Panc1 (cell line): ENCODE results near the gene ITGB8. TPM values are rescaled to one million over a fixed set of nuclear protein-coding genes. Genes with fewer than 3 reads are reported as not detected.

Source experiments
- ATAC-seq: fragments of 200-7000 bp; cut with Tn5 transposase; 2 replicates; pipeline ENCODE4 v1.9.1; 2020; ENCODE audit warnings: mild to moderate bottlenecking, moderate library complexity
- BruUV-seq: library from RNA; stranded (reverse); fragments of 400-500 nt; replicated peaks from 2 replicates; lab custom pipeline; 2021; lab: Mats Ljungman, UMichigan
- CTCF ChIA-PET: fragments of 300-600 bp; sonication (Branson Sonifier 250); formaldehyde crosslinking; loops from one replicate; lab custom pipeline; 2022; ENCODE audit warnings: antibody characterized with exemption; lab: Charles Lee
- POLR2A ChIA-PET: fragments of 300-600 bp; sonication (Branson Sonifier 250); formaldehyde crosslinking; loops from one replicate; lab custom pipeline; 2022; ENCODE audit warnings: antibody characterized with exemption; lab: Charles Lee
- DNase-seq: peaks from one replicate; pipeline ENCODE4 v3.0.0-alpha.2; 2010; ENCODE audit warnings: low read depth, low spot score
- H3K27ac ChIP-seq: 2 replicates; pipeline ENCODE4 v1.5.1; 2011; ENCODE audit warnings: mild to moderate bottlenecking, low read length, inconsistent platforms
- H3K27me3 ChIP-seq: fragments of 200-500 bp; sonication (Bioruptor generic); 2 replicates; pipeline ENCODE4 v1.6.0; 2014; ENCODE audit warnings: low read length, inconsistent platforms; ENCODE audit not compliant: control insufficient read depth, insufficient read depth
- H3K36me3 ChIP-seq: fragments of 200-500 bp; sonication (Bioruptor generic); 2 replicates; pipeline ENCODE4 v1.5.1; 2014; ENCODE audit warnings: inconsistent platforms, mild to moderate bottlenecking, low read length, moderate library complexity; ENCODE audit not compliant: control insufficient read depth, insufficient read depth
- H3K4me1 ChIP-seq: 2 replicates; pipeline ENCODE4 v1.5.1; 2011; ENCODE audit warnings: inconsistent platforms, mild to moderate bottlenecking, low read length, moderate library complexity; ENCODE audit not compliant: control insufficient read depth, insufficient read depth
- H3K4me3 ChIP-seq, 2 experiments: 2 replicates each; pipeline ENCODE4 v1.5.1; 2011 to 2012; ENCODE audit warnings: low read depth in 2 of 2, low read length in 2 of 2, mild to moderate bottlenecking in 2 of 2, inconsistent platforms in 1 of 2, moderate library complexity in 1 of 2
- H3K9me3 ChIP-seq: fragments of 200-500 bp; sonication (Bioruptor generic); 2 replicates; pipeline ENCODE4 v1.5.1; 2014; ENCODE audit warnings: low read depth, mild to moderate bottlenecking, inconsistent platforms, low read length, moderate library complexity; ENCODE audit not compliant: control insufficient read depth, insufficient read depth
- POLR2AphosphoS5 ChIP-seq: IDR thresholded peaks from 2 replicates; pipeline ENCODE4 v1.6.1; 2012; ENCODE audit warnings: mild to moderate bottlenecking, low read depth, low read length, moderate library complexity
- SIN3A ChIP-seq: IDR thresholded peaks from 2 replicates; pipeline ENCODE4 v1.6.1; 2012; ENCODE audit warnings: low read depth, mild to moderate bottlenecking, low read length, moderate library complexity, borderline replicate concordance; ENCODE audit not compliant: insufficient read depth
- TCF7L2 ChIP-seq: IDR thresholded peaks from 2 replicates; pipeline ENCODE4 v1.6.1; 2011; ENCODE audit warnings: mild to moderate bottlenecking, low read depth, low read length, inconsistent platforms
- in situ Hi-C: cut with HindIII; loops from 2 replicates; pipeline ENCODE4 v1.10.0; 2016; ENCODE audit warnings: low sequenced_read_pairs, low pct_unique_long_range_greater_than_20kb
- intact Hi-C: fragments of 100-400 bp; cut with micrococcal nuclease; formaldehyde crosslinking; loops from one replicate; pipeline ENCODE4 v1.10.0; 2022; ENCODE audit not compliant: unreplicated experiment
- total RNA-seq: library from RNA; stranded (reverse); gene quantifications from one replicate; pipeline ENCODE4 v1.2.1, GENCODE V29; 2021; ENCODE audit not compliant: unreplicated experiment
- TF ChIP-seq, protein P1 (sequence below), 2 experiments: IDR thresholded peaks; 2 replicates each; pipeline ENCODE4 v1.6.1; 2011 to 2012; ENCODE audit warnings: low read depth in 2 of 2, control low read depth in 1 of 2, low read length in 1 of 2, mild to moderate bottlenecking in 1 of 2, moderate library complexity in 1 of 2; ENCODE audit not compliant: insufficient read depth in 1 of 2
- TF ChIP-seq, protein P2 (sequence below): fragments of 450-650 bp; IDR thresholded peaks from 2 replicates; pipeline ENCODE4 v1.5.1; 2017; ENCODE audit warnings: mild to moderate bottlenecking

ITGB8 gene
- total RNA-seq, 1 experiment from 2014 or later, result 4.9 TPM

DNA sequence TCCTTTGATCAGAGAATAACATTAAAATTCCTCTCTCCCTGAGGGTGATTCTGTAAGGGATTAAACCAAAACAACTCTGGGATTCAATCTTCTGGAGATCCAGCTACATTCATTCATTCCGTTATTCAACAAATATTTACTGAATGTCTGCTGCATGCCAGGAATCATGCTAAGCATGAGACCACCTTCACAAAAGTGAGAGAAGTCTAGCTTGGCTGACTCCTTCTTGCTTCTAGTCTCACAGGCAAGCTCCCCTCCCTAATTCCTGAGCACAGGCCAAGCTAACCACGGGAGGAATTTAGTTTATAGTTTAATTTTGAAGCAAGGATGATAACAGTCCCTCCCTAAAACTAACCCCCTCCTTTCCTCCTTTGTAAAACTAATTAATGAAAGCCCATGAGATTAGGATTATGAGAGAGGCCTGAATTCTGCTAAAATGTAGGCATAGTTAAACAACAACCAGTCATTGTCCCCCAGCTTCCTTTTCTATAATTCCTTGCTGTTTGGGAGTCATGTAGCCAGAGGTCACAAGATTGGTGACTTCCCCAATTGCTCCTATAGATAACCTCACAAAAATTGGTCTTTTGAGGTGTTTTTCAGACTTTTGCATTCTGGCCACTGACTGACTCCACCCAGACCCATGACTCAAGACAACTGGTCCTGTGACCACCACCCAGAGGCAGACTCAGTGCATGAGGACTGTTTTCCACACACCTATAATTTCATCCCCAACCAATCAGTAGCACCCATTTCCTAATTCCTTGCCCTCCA is 113.5 kb downstream of the ITGB8 start:
- BruUV-seq, result no TSS peak
- POLR2A ChIA-PET, result interaction anchor here (0.7 kb wide), 1 partner anchor 24 kb away, joined by 3 read pairs; no protein-coding TSS in a partner anchor
- no peak for DNase-seq
- ATAC-seq, result no peak
- Histone ChIP-seq H3K9me3 (no peaks in the 10 kb centered on the region), H3K4me1 (no peaks in the 10 kb centered on the region), H3K36me3 (no peaks in the 10 kb centered on the region), H3K4me3 (no peak overlapping the region), H3K27me3 (no peaks in the 10 kb centered on the region), H3K27ac (no peak overlapping the region)
- intact Hi-C loops, result no loop called here
- TF ChIP-seq, protein P1, sequence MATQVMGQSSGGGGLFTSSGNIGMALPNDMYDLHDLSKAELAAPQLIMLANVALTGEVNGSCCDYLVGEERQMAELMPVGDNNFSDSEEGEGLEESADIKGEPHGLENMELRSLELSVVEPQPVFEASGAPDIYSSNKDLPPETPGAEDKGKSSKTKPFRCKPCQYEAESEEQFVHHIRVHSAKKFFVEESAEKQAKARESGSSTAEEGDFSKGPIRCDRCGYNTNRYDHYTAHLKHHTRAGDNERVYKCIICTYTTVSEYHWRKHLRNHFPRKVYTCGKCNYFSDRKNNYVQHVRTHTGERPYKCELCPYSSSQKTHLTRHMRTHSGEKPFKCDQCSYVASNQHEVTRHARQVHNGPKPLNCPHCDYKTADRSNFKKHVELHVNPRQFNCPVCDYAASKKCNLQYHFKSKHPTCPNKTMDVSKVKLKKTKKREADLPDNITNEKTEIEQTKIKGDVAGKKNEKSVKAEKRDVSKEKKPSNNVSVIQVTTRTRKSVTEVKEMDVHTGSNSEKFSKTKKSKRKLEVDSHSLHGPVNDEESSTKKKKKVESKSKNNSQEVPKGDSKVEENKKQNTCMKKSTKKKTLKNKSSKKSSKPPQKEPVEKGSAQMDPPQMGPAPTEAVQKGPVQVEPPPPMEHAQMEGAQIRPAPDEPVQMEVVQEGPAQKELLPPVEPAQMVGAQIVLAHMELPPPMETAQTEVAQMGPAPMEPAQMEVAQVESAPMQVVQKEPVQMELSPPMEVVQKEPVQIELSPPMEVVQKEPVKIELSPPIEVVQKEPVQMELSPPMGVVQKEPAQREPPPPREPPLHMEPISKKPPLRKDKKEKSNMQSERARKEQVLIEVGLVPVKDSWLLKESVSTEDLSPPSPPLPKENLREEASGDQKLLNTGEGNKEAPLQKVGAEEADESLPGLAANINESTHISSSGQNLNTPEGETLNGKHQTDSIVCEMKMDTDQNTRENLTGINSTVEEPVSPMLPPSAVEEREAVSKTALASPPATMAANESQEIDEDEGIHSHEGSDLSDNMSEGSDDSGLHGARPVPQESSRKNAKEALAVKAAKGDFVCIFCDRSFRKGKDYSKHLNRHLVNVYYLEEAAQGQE (IDR thresholded peaks at IDR 0.05; ENCODE audit: insufficient read depth in 1 of 2, low read depth in 2 of 2, low read length in 1 of 2), result no peak
- TF ChIP-seq TCF7L2 (no peak), SIN3A (no peak), POLR2AphosphoS5 (no peak)
- TF ChIP-seq, protein P2, sequence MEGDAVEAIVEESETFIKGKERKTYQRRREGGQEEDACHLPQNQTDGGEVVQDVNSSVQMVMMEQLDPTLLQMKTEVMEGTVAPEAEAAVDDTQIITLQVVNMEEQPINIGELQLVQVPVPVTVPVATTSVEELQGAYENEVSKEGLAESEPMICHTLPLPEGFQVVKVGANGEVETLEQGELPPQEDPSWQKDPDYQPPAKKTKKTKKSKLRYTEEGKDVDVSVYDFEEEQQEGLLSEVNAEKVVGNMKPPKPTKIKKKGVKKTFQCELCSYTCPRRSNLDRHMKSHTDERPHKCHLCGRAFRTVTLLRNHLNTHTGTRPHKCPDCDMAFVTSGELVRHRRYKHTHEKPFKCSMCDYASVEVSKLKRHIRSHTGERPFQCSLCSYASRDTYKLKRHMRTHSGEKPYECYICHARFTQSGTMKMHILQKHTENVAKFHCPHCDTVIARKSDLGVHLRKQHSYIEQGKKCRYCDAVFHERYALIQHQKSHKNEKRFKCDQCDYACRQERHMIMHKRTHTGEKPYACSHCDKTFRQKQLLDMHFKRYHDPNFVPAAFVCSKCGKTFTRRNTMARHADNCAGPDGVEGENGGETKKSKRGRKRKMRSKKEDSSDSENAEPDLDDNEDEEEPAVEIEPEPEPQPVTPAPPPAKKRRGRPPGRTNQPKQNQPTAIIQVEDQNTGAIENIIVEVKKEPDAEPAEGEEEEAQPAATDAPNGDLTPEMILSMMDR, result no peak
- in situ Hi-C loops, result no loop called here
- CTCF ChIA-PET, result no interaction called here

DNA sequence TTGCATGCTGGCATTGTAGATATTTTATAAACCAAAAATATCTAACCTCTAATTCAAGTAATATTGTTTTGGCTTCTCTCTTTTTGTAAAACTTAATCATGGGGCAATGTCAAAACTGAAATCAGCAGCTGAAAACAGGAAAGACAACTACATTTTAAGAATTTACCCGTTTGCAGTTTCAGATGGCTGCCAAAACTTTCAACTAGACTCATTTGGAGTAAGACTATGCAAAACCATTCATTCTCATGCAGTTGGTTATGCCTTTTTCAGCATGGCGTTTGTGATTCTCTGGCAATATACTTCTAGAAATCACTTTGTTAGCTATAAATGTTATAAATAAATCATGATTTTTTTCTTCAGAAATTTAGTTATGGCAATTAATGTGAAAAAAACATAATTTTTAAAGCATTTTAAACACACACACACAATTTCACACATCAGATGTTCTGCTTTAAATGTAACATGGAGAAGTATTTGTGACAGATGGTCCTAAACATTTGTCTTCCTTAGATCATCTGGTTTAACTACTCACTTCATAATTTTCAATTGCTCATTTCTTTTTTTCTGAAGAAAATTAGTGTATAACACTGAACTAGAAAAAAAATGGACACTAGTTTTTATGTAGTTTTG is 116.4 kb downstream of the ITGB8 start:
- Histone ChIP-seq H3K27ac (no peak overlapping the region), H3K4me1 (no peaks in the 10 kb centered on the region), H3K27me3 (no peaks in the 10 kb centered on the region), H3K4me3 (no peak overlapping the region), H3K36me3 (no peaks in the 10 kb centered on the region), H3K9me3 (no peaks in the 10 kb centered on the region)
- ATAC-seq, result no peak
- BruUV-seq, result no TSS peak
- no peak for DNase-seq
- POLR2A ChIA-PET, result no interaction called here
- intact Hi-C loops (no loop called here), in situ Hi-C loops (no loop called here)
- CTCF ChIA-PET, result no interaction called here
- TF ChIP-seq SIN3A (no peak), TCF7L2 (no peak), POLR2AphosphoS5 (no peak)
- TF ChIP-seq, protein P2, result no peak
- TF ChIP-seq, protein P1 (IDR thresholded peaks at IDR 0.05; ENCODE audit: insufficient read depth in 1 of 2, low read depth in 2 of 2, low read length in 1 of 2), result no peak
